Glutamatergic neuron (in vitro differentiated cells): ENCODE results near the gene TIMP2. TPM values are rescaled to one million over a fixed set of nuclear protein-coding genes. Genes with fewer than 3 reads are reported as not detected.

Experiments
- DNase-seq: peaks from one replicate; pipeline ENCODE4 v3.0.0; 2022
- H3K27ac Mint-ChIP-seq: one replicate; pipeline ENCODE4 v1.8.0; 2020; ENCODE audit warnings: mild to moderate bottlenecking, mixed read lengths, inconsistent platforms; ENCODE audit not compliant: unreplicated experiment
- H3K27me3 Mint-ChIP-seq: one replicate; pipeline ENCODE4 v1.8.0; 2020; ENCODE audit warnings: mild to moderate bottlenecking, moderate library complexity, mixed read lengths, inconsistent platforms; ENCODE audit not compliant: unreplicated experiment
- H3K36me3 Mint-ChIP-seq: one replicate; pipeline ENCODE4 v1.8.0; 2020; ENCODE audit warnings: mild to moderate bottlenecking, mixed read lengths, inconsistent platforms; ENCODE audit not compliant: unreplicated experiment
- H3K4me1 Mint-ChIP-seq: one replicate; pipeline ENCODE4 v1.8.0; 2020; ENCODE audit warnings: mild to moderate bottlenecking, low read depth, mixed read lengths, inconsistent platforms; ENCODE audit not compliant: unreplicated experiment
- H3K4me3 Mint-ChIP-seq: one replicate; pipeline ENCODE4 v1.8.0; 2020; ENCODE audit warnings: mild to moderate bottlenecking, mixed read lengths, inconsistent platforms; ENCODE audit not compliant: unreplicated experiment
- H3K9me3 Mint-ChIP-seq: one replicate; pipeline ENCODE4 v1.8.0; 2020; ENCODE audit warnings: mild to moderate bottlenecking, moderate library complexity, mixed read lengths, inconsistent platforms; ENCODE audit not compliant: unreplicated experiment
- CTCF ChIP-seq: fragments of 200-600 bp; sonication (generic); IDR thresholded peaks from one replicate; pipeline ENCODE4 v1.5.0; 2021; ENCODE audit not compliant: partially characterized antibody, unreplicated experiment
- total RNA-seq: library from RNA; stranded (reverse); fragmentation: NEBNext Ultra II Directional; extraction: Animal tissue kit (Norgen Biotek cat#: 25700); gene quantifications from one replicate; pipeline ENCODE4 v1.2.1, GENCODE V29; 2021; ENCODE audit not compliant: unreplicated experiment

TIMP2 gene
- total RNA-seq, 1 donor from 2014 or later: 121 TPM

GRCh38 chr17:78838574-78839005 is 86.6 kb downstream of the TIMP2 start:
- peaks cover 6% of the 10 kb centered on the region for H3K36me3 Mint-ChIP-seq
- DNase-seq: no peak
- peak overlapping the region; percentile 13 for H3K27ac Mint-ChIP-seq
- H3K27me3 Mint-ChIP-seq: no peaks in the 10 kb centered on the region
- TF ChIP-seq CTCF: no peak
- peaks cover 15% of the 10 kb centered on the region for H3K4me1 Mint-ChIP-seq
- H3K4me3 Mint-ChIP-seq: peak overlapping the region; percentile 90
- peaks cover 7% of the 10 kb centered on the region for H3K9me3 Mint-ChIP-seq

GRCh38 chr17:78836420-78837021 is 88.7 kb downstream of the TIMP2 start:
- TF ChIP-seq CTCF: no peak
- no peak for DNase-seq
- no peak overlapping the region for H3K4me3 Mint-ChIP-seq
- no peak overlapping the region for H3K27ac Mint-ChIP-seq
- H3K36me3 Mint-ChIP-seq: peaks cover 6% of the 10 kb centered on the region
- H3K27me3 Mint-ChIP-seq: no peaks in the 10 kb centered on the region
- peaks cover 15% of the 10 kb centered on the region for H3K4me1 Mint-ChIP-seq
- peaks cover 7% of the 10 kb centered on the region for H3K9me3 Mint-ChIP-seq

- Mint-ChIP-seq H3K9me3 (peaks cover 3% of the 10 kb centered on the region), H3K4me3 (no peak overlapping the region), H3K36me3 (peaks cover 6% of the 10 kb centered on the region), H3K4me1 (peaks cover 13% of the 10 kb centered on the region), H3K27ac (no peak overlapping the region), H3K27me3 (no peaks in the 10 kb centered on the region)
- TF ChIP-seq CTCF: no peak
- no peak for DNase-seq
These were observed 90.6 kb downstream of the TIMP2 start for GRCh38 chr17:78834571-78834970.

- peaks cover 2% of the 10 kb centered on the region for H3K27me3 Mint-ChIP-seq
- H3K27ac Mint-ChIP-seq: no peak overlapping the region
- no peak overlapping the region for H3K4me3 Mint-ChIP-seq
- no peak for TF ChIP-seq CTCF
- no peak for DNase-seq
- no peaks in the 10 kb centered on the region for H3K4me1 Mint-ChIP-seq
- peaks cover 6% of the 10 kb centered on the region for H3K36me3 Mint-ChIP-seq
- no peaks in the 10 kb centered on the region for H3K9me3 Mint-ChIP-seq
These were observed 92.7 kb downstream of the TIMP2 start for GRCh38 chr17:78832541-78832810.

- no peaks in the 10 kb centered on the region for H3K9me3 Mint-ChIP-seq
- H3K4me1 Mint-ChIP-seq: no peaks in the 10 kb centered on the region
- peaks cover 2% of the 10 kb centered on the region for H3K27me3 Mint-ChIP-seq
- H3K27ac Mint-ChIP-seq: no peak overlapping the region
- peaks cover 6% of the 10 kb centered on the region for H3K36me3 Mint-ChIP-seq
- no peak overlapping the region for H3K4me3 Mint-ChIP-seq
- no peak for TF ChIP-seq CTCF
- DNase-seq: no peak
These were observed 93.3 kb downstream of the TIMP2 start for GRCh38 chr17:78831688-78832540.
